HG02678 (cell line): Measurements from ENCODE around the gene STK38.
"Not testable (repeated sequence)": the region's sequence is repeated elsewhere in the genome, so short reads cannot be mapped to it uniquely, and the experiment has no call there.

Source experiments
- ATAC-seq: cut with Tn5 transposase; IDR thresholded peaks from one replicate; pipeline ENCODE4 v1.9.1; 2021; ENCODE audit warnings: mild to moderate bottlenecking, moderate library complexity; ENCODE audit not compliant: unreplicated experiment

STK38 gene

DNA sequence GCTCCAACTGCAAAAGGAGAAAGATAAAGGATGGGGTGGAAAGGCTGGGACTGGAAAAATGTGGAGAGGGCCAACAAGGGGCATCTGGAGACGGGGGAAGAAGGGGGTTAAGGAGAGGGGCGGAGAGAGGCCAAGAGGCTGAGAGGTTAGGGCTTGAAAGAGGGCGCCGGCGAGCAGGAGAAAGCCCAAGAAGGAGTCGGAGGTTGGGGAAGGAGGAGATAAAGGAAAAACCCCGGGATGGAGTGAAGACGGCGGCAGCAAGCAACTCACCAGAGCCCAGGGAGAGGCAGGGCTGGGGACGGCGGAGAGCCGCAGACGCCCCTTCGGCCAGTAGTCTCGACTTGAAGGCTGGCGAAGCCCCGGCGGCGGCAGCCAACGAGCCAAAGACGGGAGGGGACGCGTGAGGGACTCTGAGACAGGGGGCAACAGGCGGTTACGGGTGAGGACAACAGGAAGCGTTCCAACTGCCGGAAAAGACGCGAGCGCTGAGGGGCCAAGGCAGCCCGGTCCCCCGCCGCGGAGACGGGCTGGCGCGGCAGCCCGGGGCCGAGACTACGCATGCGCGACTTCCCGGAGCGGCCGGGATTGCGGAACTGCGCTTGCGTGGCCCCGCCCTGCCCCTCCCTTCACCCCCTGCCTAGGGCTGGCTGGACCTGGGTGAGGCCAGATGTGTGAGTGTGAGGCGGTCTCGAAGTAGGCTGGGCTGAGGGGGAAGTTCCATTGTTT is at the start of gene STK38:
STK38 (minus strand) TSS at position 560 of the 726 bp plus-strand sequence. CDS start 7,277 bp downstream, outside the sequence.
- ATAC-seq = peak; percentile 75

- ATAC-seq = no peak
These were observed 49.1 kb upstream of the STK38 start for GRCh38 chr6:36596356-36596755.

DNA sequence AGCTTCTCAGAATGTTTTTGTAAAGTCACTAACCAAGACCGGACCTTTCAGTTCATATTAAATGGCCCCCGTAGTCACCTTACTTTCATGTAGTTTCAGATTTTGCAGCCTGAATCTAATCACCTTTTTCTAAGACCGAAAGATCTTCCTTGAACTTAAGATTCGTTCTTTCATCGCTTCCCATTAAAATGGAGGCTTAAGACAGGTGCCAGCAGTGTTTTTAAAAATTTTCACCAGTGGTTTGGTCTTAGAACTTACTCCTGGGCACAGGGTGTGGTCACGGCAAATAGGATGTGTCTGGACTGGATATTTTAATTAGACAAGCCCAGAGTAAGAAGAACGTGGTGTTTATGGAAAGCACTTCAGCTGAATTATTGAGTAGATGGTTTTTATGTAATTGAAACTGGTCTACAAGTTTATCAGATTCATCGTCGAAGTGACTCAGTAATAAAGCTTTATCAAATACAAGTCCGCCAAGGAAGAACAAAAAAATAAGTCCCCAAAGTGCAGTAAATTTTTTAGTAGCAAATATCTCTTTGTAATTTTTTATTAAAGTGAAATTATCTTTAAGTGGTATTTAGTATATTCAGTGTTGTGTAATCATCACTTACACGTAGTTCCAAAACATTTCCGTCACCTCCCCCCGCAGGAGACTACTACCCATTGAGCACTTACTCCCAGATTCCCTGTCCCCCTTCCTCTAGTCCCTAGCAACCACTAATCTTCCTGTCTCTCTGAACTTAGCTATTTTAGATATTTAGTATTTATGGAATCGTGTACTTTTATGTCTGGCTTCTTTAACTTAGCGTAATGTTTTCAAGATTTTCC is 47.8 kb upstream of the STK38 start:
- no peak for ATAC-seq

DNA sequence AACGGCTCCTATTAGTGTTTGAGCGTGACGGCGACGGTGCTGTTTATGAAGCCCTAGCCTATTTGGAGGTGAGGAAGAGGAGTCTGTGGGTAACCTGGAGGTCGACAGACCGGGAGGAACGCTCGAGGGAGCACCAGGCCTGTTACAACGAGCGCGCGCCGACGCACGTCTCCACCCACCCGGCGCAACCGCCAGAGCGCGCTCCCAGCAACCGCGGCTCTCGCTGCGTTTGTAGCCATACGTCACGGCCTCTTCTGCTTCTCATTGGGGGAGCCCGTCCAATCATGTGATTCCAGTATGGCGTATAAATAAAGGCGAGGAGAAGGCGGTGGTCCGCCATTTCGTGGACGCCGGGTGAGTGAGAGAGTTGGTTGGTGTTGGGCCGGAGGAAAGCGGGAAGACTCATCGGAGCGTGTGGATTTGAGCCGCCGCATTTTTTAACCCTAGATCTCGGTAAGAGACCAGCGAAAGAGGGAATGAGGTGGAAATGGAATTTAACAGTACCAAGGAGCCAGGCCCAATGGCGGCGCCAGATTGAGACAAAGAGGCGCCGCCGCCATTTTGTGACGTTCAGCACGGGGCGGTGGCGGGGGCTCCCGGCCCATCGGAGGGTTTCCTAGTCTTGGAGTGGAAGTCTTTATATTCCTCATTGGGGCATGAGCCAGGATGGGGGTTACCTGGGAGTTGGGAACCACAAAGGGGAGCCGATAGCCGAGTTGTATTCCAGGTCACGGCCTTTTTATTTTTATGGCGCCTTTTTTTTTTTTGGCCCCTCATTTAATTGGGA is 46.9 kb upstream of the STK38 start, which contains the start of gene SRSF3:
SRSF3 (plus strand) TSS at position 334 of the 787 bp plus-strand sequence. CDS start 2,401 bp downstream, outside the sequence.
- ATAC-seq = peak; percentile 88

GRCh38 chr6:36593569-36594028 is 46.3 kb upstream of the STK38 start:
- ATAC-seq = peak; percentile 15

GRCh38 chr6:36592221-36592655 is 45.0 kb upstream of the STK38 start:
- ATAC-seq = peak; percentile 32

GRCh38 chr6:36590237-36590636 is 43.0 kb upstream of the STK38 start:
- ATAC-seq = no peak

DNA sequence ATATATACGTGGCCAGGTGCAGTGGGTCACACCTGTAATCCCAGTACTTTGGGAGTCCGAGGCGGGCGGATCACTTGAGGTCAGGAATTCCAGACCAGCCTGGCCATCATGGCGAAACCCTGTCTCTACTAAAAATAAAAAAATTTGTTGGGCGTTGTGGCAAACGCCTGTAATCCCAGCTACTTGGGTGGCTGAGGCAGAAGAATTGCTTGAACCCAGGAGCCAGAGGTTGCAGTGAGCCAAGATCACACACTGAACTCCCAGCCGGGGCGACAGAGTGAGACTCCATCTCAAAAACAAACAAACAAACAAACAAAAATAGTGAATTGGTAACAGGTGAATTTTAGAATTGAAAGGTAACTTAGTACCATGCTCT is 41.7 kb upstream of the STK38 start:
- not testable (repeated sequence) for ATAC-seq

- ATAC-seq = no peak
These were observed 39.3 kb upstream of the STK38 start for GRCh38 chr6:36586606-36587005.

DNA sequence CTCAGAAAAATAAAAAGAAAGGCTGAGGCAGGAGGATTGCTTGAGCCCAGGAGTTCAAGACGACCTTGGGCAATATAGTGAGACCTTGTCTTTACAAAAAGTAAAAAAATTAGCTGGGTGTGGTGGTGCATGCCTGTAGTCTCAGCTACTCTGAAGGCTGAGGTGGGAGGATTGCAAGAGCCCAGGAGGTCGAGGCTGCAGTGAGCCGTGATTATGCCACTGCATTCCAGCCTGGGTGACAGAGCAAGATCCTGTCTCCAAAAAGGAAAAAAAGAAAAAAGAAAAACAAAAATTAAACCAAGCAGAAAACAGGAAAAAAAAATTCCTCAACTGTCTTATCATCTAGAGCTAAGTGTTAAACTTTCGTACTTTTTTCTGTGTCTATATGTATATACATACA is 34.4 kb upstream of the STK38 start:
- no peak for ATAC-seq

- no peak for ATAC-seq
These were observed 32.9 kb upstream of the STK38 start for GRCh38 chr6:36580184-36580526.

DNA sequence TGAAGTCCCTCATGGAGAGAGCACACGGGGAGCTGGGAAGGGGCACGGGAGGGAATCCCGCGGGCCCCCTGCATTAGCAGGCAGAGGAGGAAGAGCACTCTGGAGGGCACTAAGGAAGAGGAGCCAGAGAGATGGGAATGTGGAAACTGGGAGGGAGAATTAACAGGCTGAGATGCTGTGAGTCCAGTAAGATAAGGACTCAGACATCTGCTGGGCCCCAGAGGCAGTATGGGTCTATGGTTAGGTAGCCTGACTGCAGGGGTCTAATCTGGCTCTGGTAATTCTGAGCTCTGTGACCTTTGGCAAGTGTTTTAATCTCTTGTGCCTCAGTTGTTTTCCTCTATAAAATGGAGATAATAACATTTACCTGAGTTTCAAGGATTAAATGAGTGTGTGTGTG is 31.2 kb upstream of the STK38 start:
- no peak for ATAC-seq

DNA sequence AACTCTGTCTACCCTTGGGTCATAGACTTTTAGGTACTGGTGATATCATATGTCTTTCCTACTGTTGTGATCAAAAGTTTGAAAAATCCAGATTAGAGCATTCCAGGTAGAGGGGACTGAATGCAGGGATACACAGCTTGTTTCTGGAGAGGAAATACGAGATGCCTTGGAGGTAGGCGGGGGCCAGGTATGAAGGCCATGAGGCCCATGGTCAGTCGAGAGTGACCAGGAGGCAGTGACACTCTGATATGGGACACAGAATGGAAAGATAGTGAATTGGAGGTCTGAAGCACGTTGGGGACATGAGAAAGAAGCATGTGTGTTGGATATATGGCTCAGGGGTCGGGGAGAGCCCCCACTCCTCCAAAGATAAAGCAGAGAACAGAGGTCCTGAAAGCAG is 30.8 kb upstream of the STK38 start:
- no peak for ATAC-seq

DNA sequence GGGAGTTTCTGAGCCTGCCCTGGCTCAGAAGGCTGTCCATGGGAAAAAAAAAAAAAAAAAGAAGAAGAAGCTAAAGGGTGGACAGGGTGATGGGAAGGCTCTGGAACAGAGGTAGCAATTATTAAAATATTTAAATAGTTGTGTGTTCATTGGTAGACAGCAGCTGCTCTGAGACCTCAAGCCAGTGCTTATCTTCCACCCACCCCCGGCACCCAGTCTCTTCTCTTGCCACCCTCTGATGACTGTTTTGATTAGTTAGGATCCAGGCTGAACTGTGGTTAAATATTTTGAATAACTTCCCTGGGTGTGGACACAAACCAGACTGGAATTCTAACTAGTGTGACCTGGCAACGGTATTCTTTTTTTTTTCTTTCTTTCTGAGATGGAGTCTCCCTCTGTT is 30.0 kb upstream of the STK38 start:
- no peak for ATAC-seq

GRCh38 chr6:36576578-36576977 is 29.3 kb upstream of the STK38 start:
- ATAC-seq = no peak

DNA sequence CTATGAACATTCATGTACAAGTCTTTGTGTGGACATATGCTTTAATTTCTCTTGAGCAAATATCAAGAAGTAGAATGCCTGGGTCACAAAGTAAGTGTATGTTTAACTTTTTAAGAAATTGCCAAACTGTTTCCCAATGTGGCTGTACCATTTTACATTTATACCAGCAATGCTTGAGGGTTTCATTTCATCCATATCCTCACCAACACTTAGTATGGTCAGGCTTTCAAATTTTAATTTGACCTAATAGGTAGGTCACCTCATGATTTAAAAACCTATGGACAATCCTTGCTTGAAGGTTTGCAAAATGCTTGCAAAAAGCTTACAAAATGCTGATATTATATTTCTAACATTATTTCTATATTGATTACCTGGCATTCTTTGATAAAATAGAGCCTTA is 27.4 kb upstream of the STK38 start:
- ATAC-seq = no peak

- ATAC-seq = not testable (repeated sequence)
These were observed 25.4 kb upstream of the STK38 start for GRCh38 chr6:36572353-36573311.

DNA sequence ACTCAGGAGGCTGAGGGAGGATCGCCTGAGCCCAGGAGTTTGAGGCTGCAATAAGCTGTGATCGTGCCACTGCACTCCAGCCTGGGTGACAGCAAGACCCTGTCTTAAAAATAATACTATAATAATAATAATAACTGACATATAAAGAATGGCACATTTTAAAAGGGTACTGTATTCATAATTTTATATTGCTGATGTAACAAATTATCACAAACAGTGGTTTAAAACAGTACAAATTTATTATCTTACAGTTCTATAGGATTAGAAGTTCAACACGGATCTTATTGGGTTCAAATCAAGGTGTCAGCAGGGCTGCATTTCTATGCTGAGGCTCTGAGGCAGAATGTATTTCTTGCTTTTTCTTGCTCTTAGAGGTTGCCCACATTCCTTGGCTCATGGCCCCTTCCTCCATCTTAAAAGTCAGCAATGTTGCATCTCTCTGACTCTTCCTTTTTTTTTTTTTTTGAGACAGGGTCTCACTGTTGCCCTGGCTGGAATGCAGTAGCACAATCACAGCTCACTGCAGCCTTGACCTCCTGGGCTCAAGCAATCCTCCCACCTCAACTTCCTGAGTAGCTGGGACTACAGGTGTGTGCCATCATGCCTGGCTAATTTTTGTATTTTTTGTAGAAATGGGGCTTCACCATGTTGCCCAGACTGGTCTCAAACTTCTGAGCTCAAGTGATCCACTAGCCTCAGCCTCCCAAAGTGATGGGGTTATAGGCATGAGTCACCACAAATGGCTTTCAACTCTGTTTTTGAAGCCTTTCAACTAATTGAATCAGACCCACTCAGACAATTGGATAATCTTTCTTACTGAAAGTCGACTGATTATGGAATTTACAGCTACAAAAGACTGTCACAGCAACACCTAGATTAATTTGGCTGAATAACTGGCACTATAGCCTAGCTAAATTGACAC is 24.1 kb upstream of the STK38 start:
- ATAC-seq = no peak

GRCh38 chr6:36570264-36570663 is 23.0 kb upstream of the STK38 start:
- no peak for ATAC-seq
